ENCODE measurements around the gene LPP.

LPP gene

GRCh38 chr3:188686324-188686723 lies 532.4 kb downstream of the LPP start:
- no peak overlapping the region for H2AFZ ChIP-seq (ENCODE audit: low read length)
- no peak overlapping the region for H3K9ac ChIP-seq (ENCODE audit: low read length)
- no peaks in the 10 kb centered on the region for H3K79me2 ChIP-seq (ENCODE audit: low read length)
- no peak overlapping the region for H3K27ac ChIP-seq (ENCODE audit: low read length)
- no peaks in the 10 kb centered on the region for H4K20me1 ChIP-seq (ENCODE audit: insufficient read depth, low read length)
- TF ChIP-seq EZH2phosphoT487 (IDR thresholded peaks at IDR 0.05; ENCODE audit: low read length) (no peak), EZH2 (optimal IDR thresholded peaks at IDR 0.05; ENCODE audit: low read depth, low read length) (no peak)
- TF ChIP-seq, protein P1, sequence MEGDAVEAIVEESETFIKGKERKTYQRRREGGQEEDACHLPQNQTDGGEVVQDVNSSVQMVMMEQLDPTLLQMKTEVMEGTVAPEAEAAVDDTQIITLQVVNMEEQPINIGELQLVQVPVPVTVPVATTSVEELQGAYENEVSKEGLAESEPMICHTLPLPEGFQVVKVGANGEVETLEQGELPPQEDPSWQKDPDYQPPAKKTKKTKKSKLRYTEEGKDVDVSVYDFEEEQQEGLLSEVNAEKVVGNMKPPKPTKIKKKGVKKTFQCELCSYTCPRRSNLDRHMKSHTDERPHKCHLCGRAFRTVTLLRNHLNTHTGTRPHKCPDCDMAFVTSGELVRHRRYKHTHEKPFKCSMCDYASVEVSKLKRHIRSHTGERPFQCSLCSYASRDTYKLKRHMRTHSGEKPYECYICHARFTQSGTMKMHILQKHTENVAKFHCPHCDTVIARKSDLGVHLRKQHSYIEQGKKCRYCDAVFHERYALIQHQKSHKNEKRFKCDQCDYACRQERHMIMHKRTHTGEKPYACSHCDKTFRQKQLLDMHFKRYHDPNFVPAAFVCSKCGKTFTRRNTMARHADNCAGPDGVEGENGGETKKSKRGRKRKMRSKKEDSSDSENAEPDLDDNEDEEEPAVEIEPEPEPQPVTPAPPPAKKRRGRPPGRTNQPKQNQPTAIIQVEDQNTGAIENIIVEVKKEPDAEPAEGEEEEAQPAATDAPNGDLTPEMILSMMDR (IDR thresholded peaks at IDR 0.05; ENCODE audit: low read length): no peak
- no peak overlapping the region for H3K4me2 ChIP-seq (ENCODE audit: low read depth, low read length)
- no peaks in the 10 kb centered on the region for H3K9me2 ChIP-seq (replicated peaks; ENCODE audit: insufficient read depth, low read length)
- H3K9me3 ChIP-seq (replicated peaks; ENCODE audit: insufficient read depth, low read length): no peaks in the 10 kb centered on the region
- no peak overlapping the region for H3K4me3 ChIP-seq (ENCODE audit: low read length)
- no peak for DNase-seq
- no peaks in the 10 kb centered on the region for H3F3A ChIP-seq (ENCODE audit: insufficient read depth, low read length)
- H3K36me3 ChIP-seq (replicated peaks; ENCODE audit: insufficient read depth, low read length): no peaks in the 10 kb centered on the region
- no peaks in the 10 kb centered on the region for H3K27me3 ChIP-seq (replicated peaks; ENCODE audit: insufficient read depth, low read length)
- H3K4me1 ChIP-seq (ENCODE audit: low read length): no peaks in the 10 kb centered on the region

DNA sequence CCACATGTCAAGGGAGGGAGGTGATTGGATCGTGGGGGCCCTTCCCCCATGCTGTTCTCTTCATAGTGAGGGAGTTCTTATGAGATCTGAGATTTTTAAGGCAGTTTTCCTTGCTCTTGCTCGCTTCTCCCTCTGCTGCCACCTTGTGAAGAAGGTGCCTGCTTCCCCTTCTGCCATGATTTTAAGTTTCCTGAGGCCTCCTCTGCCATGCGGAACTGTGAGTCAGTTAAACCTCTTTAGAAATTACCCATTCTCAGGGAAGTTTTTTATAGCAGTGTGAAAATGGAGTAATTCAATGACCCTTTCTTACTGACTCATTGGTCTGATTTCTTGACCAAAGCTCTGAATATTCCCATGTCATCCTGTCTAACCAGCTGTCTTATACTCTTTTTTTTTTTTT lies 533.4 kb downstream of the LPP start:
- TF ChIP-seq EZH2phosphoT487 (IDR thresholded peaks at IDR 0.05; ENCODE audit: low read length) (no peak), EZH2 (optimal IDR thresholded peaks at IDR 0.05; ENCODE audit: low read depth, low read length) (no peak)
- TF ChIP-seq, protein P1 (IDR thresholded peaks at IDR 0.05; ENCODE audit: low read length): no peak
- Histone ChIP-seq H4K20me1 (ENCODE audit: insufficient read depth, low read length) (no peaks in the 10 kb centered on the region), H3K4me3 (ENCODE audit: low read length) (no peak overlapping the region), H3K9me2 (replicated peaks; ENCODE audit: insufficient read depth, low read length) (no peaks in the 10 kb centered on the region), H3K27me3 (replicated peaks; ENCODE audit: insufficient read depth, low read length) (no peaks in the 10 kb centered on the region), H3K79me2 (ENCODE audit: low read length) (no peaks in the 10 kb centered on the region), H3K4me2 (ENCODE audit: low read depth, low read length) (no peak overlapping the region), H3K27ac (ENCODE audit: low read length) (no peak overlapping the region), H3K9ac (ENCODE audit: low read length) (no peak overlapping the region), H3K9me3 (replicated peaks; ENCODE audit: insufficient read depth, low read length) (no peaks in the 10 kb centered on the region), H3K4me1 (ENCODE audit: low read length) (no peaks in the 10 kb centered on the region), H2AFZ (ENCODE audit: low read length) (no peak overlapping the region), H3K36me3 (replicated peaks; ENCODE audit: insufficient read depth, low read length) (no peaks in the 10 kb centered on the region), H3F3A (ENCODE audit: insufficient read depth, low read length) (no peaks in the 10 kb centered on the region)
- no peak for DNase-seq

DNA sequence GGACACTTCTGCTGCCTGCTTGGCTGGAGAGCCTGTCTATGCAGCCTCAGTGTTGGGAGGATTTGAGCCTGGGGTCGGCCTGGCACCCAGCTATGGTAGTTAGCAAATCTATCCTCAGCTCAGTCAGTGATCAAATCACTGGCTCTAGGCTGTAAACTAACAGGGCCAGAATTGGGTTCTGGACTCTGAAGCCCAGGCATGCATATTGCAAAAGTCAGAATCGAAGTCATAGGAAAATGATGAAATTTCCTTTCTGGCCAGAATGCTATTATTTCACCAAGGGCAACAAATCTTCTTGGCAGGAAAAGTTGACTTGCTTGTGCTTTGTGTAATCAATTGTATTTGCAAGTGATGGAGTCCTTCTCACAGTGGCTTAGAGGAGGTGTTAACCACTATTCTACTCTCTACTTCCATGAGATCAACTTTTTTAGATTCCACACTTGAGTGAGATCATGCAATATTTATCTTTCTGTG lies 535.2 kb downstream of the LPP start:
- H2AFZ ChIP-seq (ENCODE audit: low read length): no peak overlapping the region
- H3K9ac ChIP-seq (ENCODE audit: low read length): no peak overlapping the region
- TF ChIP-seq, protein P1 (IDR thresholded peaks at IDR 0.05; ENCODE audit: low read length): no peak
- TF ChIP-seq EZH2phosphoT487 (IDR thresholded peaks at IDR 0.05; ENCODE audit: low read length) (no peak), EZH2 (optimal IDR thresholded peaks at IDR 0.05; ENCODE audit: low read depth, low read length) (no peak)
- H3K4me1 ChIP-seq (ENCODE audit: low read length): no peaks in the 10 kb centered on the region
- H4K20me1 ChIP-seq (ENCODE audit: insufficient read depth, low read length): no peaks in the 10 kb centered on the region
- H3K27ac ChIP-seq (ENCODE audit: low read length): no peak overlapping the region
- no peak for DNase-seq
- H3K79me2 ChIP-seq (ENCODE audit: low read length): no peaks in the 10 kb centered on the region
- H3K27me3 ChIP-seq (replicated peaks; ENCODE audit: insufficient read depth, low read length): no peaks in the 10 kb centered on the region
- H3K4me3 ChIP-seq (ENCODE audit: low read length): no peak overlapping the region
- H3K4me2 ChIP-seq (ENCODE audit: low read depth, low read length): no peak overlapping the region
- H3K9me3 ChIP-seq (replicated peaks; ENCODE audit: insufficient read depth, low read length): no peaks in the 10 kb centered on the region
- H3K9me2 ChIP-seq (replicated peaks; ENCODE audit: insufficient read depth, low read length): no peaks in the 10 kb centered on the region
- no peaks in the 10 kb centered on the region for H3K36me3 ChIP-seq (replicated peaks; ENCODE audit: insufficient read depth, low read length)
- no peaks in the 10 kb centered on the region for H3F3A ChIP-seq (ENCODE audit: insufficient read depth, low read length)

Data from MM.1S (cell line).